MM.1S (cell line): ENCODE results near the gene TBC1D16.
A peak's percentile ranks its signal among the peaks of the same experiment; 100 is the strongest.

Experiments used
- DNase-seq: peaks from one replicate; pipeline ENCODE4 v3.0.0-alpha.2; 2015
- H2AFZ ChIP-seq: fragments of 300-600 bp; sonication (generic); 2 replicates; pipeline ENCODE4 v1.6.0; 2016; ENCODE audit warnings: antibody characterized with exemption, low read length
- H3F3A ChIP-seq: fragments of 300-600 bp; sonication (generic); 2 replicates; pipeline ENCODE4 v1.6.1; 2016; ENCODE audit warnings: mild to moderate bottlenecking, antibody characterized with exemption, low read length, moderate library complexity, mixed read lengths; ENCODE audit not compliant: insufficient read depth
- H3K27ac ChIP-seq: fragments of 300-600 bp; sonication (generic); 2 replicates; pipeline ENCODE4 v1.5.1; 2016; ENCODE audit warnings: mild to moderate bottlenecking, low read length
- H3K27me3 ChIP-seq: fragments of 300-600 bp; sonication (generic); replicated peaks from 2 replicates; pipeline ENCODE4 v1.6.0; 2016; ENCODE audit warnings: low read length; ENCODE audit not compliant: insufficient read depth
- H3K36me3 ChIP-seq: fragments of 300-600 bp; sonication (generic); replicated peaks from 2 replicates; pipeline ENCODE4 v1.6.1; 2016; ENCODE audit warnings: mild to moderate bottlenecking, low read length, mixed read lengths; ENCODE audit not compliant: insufficient read depth
- H3K4me1 ChIP-seq: fragments of 300-600 bp; sonication (generic); 2 replicates; pipeline ENCODE4 v1.6.1; 2016; ENCODE audit warnings: low read length, mixed read lengths
- H3K4me2 ChIP-seq: fragments of 300-600 bp; sonication (generic); 2 replicates; pipeline ENCODE4 v1.6.0; 2016; ENCODE audit warnings: low read depth, low read length
- H3K4me3 ChIP-seq: fragments of 300-600 bp; sonication (generic); 2 replicates; pipeline ENCODE4 v1.5.1; 2016; ENCODE audit warnings: low read length, mixed read lengths
- H3K79me2 ChIP-seq: fragments of 300-600 bp; sonication (generic); 2 replicates; pipeline ENCODE4 v1.6.1; 2016; ENCODE audit warnings: mixed run types, low read length, mixed read lengths
- H3K9ac ChIP-seq: fragments of 300-600 bp; sonication (generic); 2 replicates; pipeline ENCODE4 v1.6.1; 2016; ENCODE audit warnings: low read length, mixed read lengths
- H3K9me2 ChIP-seq: fragments of 300-600 bp; sonication (generic); replicated peaks from 2 replicates; pipeline ENCODE4 v1.6.1; 2016; ENCODE audit warnings: mild to moderate bottlenecking, low read length, mixed read lengths; ENCODE audit not compliant: insufficient read depth
- H3K9me3 ChIP-seq: fragments of 300-600 bp; sonication (generic); replicated peaks from 2 replicates; pipeline ENCODE4 v1.6.1; 2016; ENCODE audit warnings: mild to moderate bottlenecking, low read length, mixed read lengths; ENCODE audit not compliant: insufficient read depth
- H4K20me1 ChIP-seq: fragments of 300-600 bp; sonication (generic); 2 replicates; pipeline ENCODE4 v1.6.1; 2016; ENCODE audit warnings: mild to moderate bottlenecking, low read length, moderate library complexity, mixed read lengths; ENCODE audit not compliant: insufficient read depth
- EZH2 ChIP-seq: fragments of 300-600 bp; sonication (generic); optimal IDR thresholded peaks from 2 replicates; pipeline ENCODE3; 2017; ENCODE audit warnings: low read depth, mild to moderate bottlenecking, antibody characterized with exemption, low read length, mixed read lengths
- EZH2phosphoT487 ChIP-seq: fragments of 300-600 bp; sonication (generic); IDR thresholded peaks from 2 replicates; pipeline ENCODE4 v1.6.1; 2018; ENCODE audit warnings: antibody characterized with exemption, low read length
- TF ChIP-seq, protein P1 (sequence below): fragments of 300-600 bp; sonication (generic); IDR thresholded peaks from 2 replicates; pipeline ENCODE4 v1.5.1; 2016; ENCODE audit warnings: antibody characterized with exemption, low read length, mixed read lengths

TBC1D16 gene

DNA sequence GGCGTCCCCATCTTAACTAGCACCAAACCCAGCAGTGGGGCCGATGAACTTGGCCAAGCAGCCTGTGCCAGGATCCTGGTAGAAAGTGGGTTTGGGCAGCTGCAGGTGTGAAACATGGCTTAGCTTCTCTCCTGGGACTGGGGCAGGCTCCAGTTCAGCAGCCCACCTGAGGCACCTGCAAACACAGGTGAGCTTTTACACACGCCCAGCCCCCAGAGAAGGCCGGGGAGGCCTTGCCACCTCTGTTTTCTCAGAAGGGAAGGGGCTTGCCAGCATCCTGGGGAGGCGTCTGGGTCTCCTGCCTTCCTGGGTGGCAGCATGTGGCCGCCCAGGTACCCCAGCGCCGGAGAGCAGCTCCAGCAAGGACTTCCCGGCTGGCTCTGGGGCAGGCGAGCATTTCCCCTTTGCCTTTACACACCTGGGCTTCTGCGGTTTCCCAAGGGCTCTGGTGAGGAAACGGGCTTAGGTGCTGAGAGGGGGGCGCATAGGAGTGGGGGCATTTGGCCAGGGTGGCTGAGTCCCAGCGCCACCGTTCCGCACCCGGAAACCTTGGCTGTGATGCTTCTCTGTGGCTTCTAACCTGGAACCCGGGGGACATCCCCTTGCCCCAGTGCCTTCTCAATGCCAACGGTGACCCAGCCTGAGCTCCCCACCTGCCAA is 114.8 kb downstream of the TBC1D16 start:
- Histone ChIP-seq H3K4me1 (peaks cover 23% of the 10 kb centered on the region), H2AFZ (peak overlapping the region; percentile 78), H3K9ac (peak overlapping the region; percentile 53; the same call in 1 of the 2 replicates), H3K4me3 (peak overlapping the region; percentile 43), H3K79me2 (no peaks in the 10 kb centered on the region), H3K27me3 (peaks cover 18% of the 10 kb centered on the region), H4K20me1 (no peaks in the 10 kb centered on the region), H3K36me3 (no peaks in the 10 kb centered on the region), H3K9me2 (no peaks in the 10 kb centered on the region), H3F3A (peaks cover 12% of the 10 kb centered on the region), H3K4me2 (peak overlapping the region; percentile 90), H3K27ac (peak overlapping the region; percentile 96), H3K9me3 (no peaks in the 10 kb centered on the region)
- DNase-seq, result peak; percentile 77
- TF ChIP-seq, protein P1, sequence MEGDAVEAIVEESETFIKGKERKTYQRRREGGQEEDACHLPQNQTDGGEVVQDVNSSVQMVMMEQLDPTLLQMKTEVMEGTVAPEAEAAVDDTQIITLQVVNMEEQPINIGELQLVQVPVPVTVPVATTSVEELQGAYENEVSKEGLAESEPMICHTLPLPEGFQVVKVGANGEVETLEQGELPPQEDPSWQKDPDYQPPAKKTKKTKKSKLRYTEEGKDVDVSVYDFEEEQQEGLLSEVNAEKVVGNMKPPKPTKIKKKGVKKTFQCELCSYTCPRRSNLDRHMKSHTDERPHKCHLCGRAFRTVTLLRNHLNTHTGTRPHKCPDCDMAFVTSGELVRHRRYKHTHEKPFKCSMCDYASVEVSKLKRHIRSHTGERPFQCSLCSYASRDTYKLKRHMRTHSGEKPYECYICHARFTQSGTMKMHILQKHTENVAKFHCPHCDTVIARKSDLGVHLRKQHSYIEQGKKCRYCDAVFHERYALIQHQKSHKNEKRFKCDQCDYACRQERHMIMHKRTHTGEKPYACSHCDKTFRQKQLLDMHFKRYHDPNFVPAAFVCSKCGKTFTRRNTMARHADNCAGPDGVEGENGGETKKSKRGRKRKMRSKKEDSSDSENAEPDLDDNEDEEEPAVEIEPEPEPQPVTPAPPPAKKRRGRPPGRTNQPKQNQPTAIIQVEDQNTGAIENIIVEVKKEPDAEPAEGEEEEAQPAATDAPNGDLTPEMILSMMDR, result no peak
- TF ChIP-seq EZH2 (no peak), EZH2phosphoT487 (no peak)

DNA sequence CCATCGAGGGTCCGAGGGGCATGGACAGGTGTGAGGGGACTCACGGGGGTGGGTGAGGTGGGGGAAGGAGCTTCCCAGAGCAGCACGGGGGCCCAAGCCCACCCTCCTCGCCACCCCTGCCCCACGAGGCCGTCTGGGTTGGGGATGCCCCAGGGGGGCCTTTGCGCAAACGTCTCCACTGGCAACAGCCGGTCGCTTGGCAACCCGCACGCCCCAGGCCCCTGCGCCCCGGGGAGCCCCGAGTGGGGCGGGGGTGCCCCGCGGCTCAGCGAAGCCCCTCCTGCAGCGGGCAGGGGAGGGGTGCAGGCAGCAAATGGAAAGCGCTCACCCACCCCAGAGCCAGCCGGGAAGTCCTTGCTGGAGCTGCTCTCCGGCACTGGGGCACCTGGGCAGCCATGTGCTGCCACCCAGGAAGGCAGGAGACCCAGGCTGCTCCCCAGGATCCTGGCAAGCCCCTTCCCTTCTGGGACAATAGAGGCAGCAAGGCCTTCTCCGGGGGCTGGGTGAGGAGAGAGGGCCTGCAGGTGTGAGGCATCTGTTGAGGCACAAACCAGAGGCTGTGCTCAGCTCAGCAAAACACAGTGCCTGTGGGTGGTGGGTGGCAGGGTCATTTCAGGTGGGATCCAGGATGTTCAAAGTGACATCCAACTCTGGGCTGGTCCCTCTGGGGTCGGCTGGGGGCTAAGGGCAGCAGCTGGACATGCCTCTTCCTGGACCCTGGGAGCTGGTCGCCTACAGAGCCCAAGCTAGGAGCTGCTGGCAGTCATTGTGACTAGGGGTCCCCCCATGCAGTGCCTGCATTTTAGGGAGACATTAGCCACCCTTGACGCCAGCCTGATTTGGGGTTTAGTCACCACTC is 115.6 kb downstream of the TBC1D16 start:
- Histone ChIP-seq H3K27ac (peak overlapping the region; percentile 96; the same call in 1 of the 2 replicates), H3K4me2 (peak overlapping the region; percentile 90)

DNA sequence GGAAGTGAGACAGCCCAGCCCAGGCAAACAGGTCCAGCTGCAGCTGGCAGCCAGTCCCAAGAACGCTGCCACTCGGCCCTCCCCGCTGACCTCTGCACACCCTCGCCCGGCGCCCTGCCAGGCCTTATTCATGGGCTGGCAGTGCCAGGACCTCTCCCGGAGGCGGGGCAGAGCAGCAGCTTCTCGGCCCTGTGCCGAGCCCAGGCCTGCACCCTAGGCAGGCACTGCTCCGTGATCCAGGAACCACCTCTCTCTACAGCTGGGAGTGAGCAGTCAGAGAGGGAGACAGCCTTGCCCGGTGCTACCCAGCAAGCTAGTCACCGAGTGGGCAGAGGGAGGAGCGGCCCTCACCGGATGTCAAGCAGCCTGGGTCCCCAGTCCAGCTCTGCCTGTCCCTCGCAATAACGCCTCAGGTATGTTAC is 116.5 kb downstream of the TBC1D16 start:
- peaks cover 12% of the 10 kb centered on the region for H3F3A ChIP-seq
- H3K4me2 ChIP-seq, result no peak overlapping the region
- no peak for DNase-seq
- H3K27ac ChIP-seq, result no peak overlapping the region
- no peaks in the 10 kb centered on the region for H3K9me2 ChIP-seq
- no peaks in the 10 kb centered on the region for H3K9me3 ChIP-seq
- H4K20me1 ChIP-seq, result no peaks in the 10 kb centered on the region
- no peak overlapping the region for H3K9ac ChIP-seq
- no peaks in the 10 kb centered on the region for H3K36me3 ChIP-seq
- TF ChIP-seq EZH2phosphoT487 (no peak), EZH2 (no peak)
- TF ChIP-seq, protein P1, result no peak
- no peak overlapping the region for H3K4me3 ChIP-seq
- H2AFZ ChIP-seq, result no peak overlapping the region
- peaks cover 23% of the 10 kb centered on the region for H3K4me1 ChIP-seq
- H3K79me2 ChIP-seq, result no peaks in the 10 kb centered on the region
- peaks cover 34% of the 10 kb centered on the region for H3K27me3 ChIP-seq

More for the DNA sequence above, 115.6 kb downstream of the TBC1D16 start:
- Histone ChIP-seq H3K27me3 (peaks cover 25% of the 10 kb centered on the region), H3K36me3 (no peaks in the 10 kb centered on the region), H3F3A (peaks cover 12% of the 10 kb centered on the region), H2AFZ (peak overlapping the region; percentile 78), H3K4me1 (peaks cover 23% of the 10 kb centered on the region), H3K9ac (peak overlapping the region; percentile 53; the same call in 1 of the 2 replicates), H3K4me3 (no peak overlapping the region), H3K79me2 (no peaks in the 10 kb centered on the region), H4K20me1 (no peaks in the 10 kb centered on the region), H3K9me2 (no peaks in the 10 kb centered on the region), H3K9me3 (no peaks in the 10 kb centered on the region)
- DNase-seq, result no peak
- TF ChIP-seq EZH2 (no peak), EZH2phosphoT487 (no peak)
- TF ChIP-seq, protein P1, result no peak
